Brain microvascular endothelial cell (primary cell): ENCODE results near the gene DRC7.

ENCODE experiments used
- DNase-seq: peaks from one replicate; pipeline ENCODE4 v3.0.0-alpha.2; 2020
- H3K27ac ChIP-seq: fragments of 250-450 bp; sonication (Bioruptor Pico); 2 replicates; pipeline ENCODE4 v1.5.1; 2020; ENCODE audit warnings: mild to moderate bottlenecking, moderate library complexity
- H3K27me3 ChIP-seq: fragments of 250-450 bp; sonication (Bioruptor Pico); replicated peaks from 2 replicates; pipeline ENCODE4 v1.5.1; 2020; ENCODE audit warnings: mild to moderate bottlenecking
- H3K36me3 ChIP-seq: fragments of 250-450 bp; sonication (Bioruptor Pico); replicated peaks from 2 replicates; pipeline ENCODE4 v1.5.1; 2020; ENCODE audit warnings: mild to moderate bottlenecking
- H3K4me3 ChIP-seq: 2 replicates; pipeline ENCODE4 v1.5.1; 2011; ENCODE audit warnings: low read depth, mild to moderate bottlenecking, control low read depth, low read length, moderate library complexity
- in situ Hi-C: cut with HindIII; loops from 2 replicates; pipeline ENCODE4 v1.10.0; 2017; ENCODE audit warnings: low sequenced_read_pairs, low pct_ligation_motif_present
- TF ChIP-seq, protein P1 (sequence below): IDR thresholded peaks from 2 replicates; pipeline ENCODE4 v1.5.1; 2011; ENCODE audit warnings: low read depth, mild to moderate bottlenecking, moderate library complexity, low read length, control low read depth, inconsistent platforms; ENCODE audit errors: missing control alignments

The DRC7 gene

DNA sequence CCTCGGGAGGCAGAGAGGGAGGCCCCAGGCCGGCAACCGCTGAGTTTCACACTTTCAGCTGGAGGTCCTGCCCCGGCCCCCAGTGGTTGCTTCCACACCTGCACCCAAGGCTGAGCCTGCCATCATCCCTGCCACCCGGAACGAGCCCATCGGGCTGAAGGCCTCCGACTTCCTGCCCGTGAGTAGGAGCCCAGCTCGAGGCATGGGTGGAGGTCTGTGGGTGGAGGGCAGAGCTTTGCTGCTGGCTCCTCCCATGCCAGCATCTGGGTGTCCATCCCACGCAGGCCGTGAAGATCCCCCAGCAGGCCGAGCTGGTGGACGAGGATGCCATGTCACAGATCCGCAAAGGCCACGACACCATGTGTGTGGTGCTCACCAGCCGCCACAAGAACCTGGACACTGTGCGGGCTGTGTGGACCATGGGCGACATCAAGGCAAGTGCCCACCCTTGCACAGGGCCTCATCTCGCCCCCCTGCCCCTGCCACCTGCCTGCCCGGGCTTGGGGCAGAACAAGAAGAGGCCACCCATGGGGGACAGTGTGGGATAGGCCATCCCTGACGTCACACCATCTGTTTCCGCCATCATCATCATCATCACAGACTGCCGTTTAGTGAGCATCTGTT, 60.6 kb downstream of the DRC7 start:
- TF ChIP-seq, protein P1, sequence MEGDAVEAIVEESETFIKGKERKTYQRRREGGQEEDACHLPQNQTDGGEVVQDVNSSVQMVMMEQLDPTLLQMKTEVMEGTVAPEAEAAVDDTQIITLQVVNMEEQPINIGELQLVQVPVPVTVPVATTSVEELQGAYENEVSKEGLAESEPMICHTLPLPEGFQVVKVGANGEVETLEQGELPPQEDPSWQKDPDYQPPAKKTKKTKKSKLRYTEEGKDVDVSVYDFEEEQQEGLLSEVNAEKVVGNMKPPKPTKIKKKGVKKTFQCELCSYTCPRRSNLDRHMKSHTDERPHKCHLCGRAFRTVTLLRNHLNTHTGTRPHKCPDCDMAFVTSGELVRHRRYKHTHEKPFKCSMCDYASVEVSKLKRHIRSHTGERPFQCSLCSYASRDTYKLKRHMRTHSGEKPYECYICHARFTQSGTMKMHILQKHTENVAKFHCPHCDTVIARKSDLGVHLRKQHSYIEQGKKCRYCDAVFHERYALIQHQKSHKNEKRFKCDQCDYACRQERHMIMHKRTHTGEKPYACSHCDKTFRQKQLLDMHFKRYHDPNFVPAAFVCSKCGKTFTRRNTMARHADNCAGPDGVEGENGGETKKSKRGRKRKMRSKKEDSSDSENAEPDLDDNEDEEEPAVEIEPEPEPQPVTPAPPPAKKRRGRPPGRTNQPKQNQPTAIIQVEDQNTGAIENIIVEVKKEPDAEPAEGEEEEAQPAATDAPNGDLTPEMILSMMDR = peak; percentile 34
- in situ Hi-C loops = no loop called here
- DNase-seq = no peak
- no peaks in the 10 kb centered on the region for H3K27me3 ChIP-seq
- no peak overlapping the region for H3K27ac ChIP-seq
- H3K36me3 ChIP-seq = peaks cover 39% of the 10 kb centered on the region
- no peak overlapping the region for H3K4me3 ChIP-seq

DNA sequence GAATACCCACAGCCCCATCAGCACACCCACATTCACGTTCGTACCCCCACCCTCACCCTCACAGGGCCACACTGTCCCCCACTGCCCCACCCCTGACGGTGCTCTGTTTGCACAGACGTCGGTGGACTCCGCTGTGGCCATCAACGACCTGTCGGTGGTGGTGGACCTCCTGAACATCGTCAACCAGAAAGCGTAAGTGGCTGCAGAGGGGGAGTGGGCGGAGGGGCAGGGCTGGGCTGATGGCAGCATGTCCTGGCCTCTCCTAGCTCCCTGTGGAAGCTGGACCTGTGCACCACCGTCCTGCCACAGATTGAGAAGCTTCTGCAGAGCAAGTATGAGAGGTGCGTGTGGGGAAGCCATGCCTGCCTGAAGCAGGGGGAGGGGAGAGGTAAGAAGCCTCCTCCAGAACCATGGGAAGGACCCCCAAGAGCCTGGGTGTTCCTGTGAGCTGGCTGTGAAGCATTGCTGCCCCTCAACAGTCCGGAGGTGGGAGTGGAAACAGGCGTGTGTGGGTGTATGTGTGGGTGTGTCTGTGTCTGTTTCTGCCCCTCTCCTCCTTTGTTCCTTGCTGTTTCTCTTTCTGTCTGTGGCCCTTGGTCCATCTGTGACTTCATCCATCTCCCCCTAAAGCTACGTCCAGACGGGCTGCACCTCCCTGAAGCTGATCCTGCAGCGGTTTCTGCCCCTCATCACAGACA, 61.3 kb downstream of the DRC7 start:
- in situ Hi-C loops = no loop called here
- TF ChIP-seq, protein P1 = no peak
- H3K27me3 ChIP-seq = no peaks in the 10 kb centered on the region
- peaks cover 46% of the 10 kb centered on the region for H3K36me3 ChIP-seq
- no peak overlapping the region for H3K4me3 ChIP-seq
- no peak overlapping the region for H3K27ac ChIP-seq
- no peak for DNase-seq

DNA sequence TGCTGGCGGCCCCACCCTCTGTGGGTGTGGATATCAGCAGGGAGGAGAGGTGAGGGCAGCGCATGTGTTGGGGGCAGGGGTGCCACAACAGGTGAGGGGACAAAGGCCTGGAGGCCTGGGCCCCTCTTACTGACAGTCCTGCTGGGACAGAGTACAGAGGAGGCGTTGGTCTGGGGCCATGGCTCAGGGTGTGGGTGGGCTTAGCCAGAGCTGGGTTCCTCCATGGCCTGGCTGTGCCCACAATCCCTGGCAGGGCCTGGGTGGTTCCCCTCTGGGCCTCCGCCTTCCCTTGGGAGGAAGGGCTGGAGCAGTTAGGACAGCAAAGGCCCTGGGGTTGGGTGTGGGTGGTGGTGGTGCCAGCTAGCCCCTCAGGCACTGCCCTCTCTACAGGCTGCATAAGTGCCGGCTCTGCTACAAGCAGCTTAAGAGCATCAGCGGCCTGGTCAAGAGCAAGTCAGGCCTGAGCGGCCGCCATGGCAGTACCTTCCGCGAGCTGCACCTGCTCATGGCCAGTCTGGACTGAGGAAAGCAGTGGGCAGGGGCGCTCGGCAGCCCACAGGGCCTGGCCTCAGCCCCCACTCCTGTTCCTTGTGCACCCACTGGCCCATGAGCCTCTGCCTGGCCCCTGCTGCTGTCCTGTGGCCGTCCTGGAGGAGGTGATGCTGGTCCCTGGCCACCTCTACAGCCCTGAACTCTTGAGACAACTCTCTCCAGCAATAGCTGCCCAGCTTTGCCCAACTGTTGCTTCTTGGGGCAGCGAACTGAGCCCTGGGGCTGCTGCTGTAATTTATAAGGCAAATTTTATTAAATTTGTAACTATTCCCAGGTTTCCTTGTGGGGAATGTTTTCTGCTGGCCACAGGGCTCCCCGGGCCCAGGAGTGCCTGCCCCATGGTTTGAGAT, 62.1 kb downstream of the DRC7 start:
- DNase-seq = no peak
- no peak overlapping the region for H3K4me3 ChIP-seq
- no peaks in the 10 kb centered on the region for H3K27me3 ChIP-seq
- TF ChIP-seq, protein P1 = no peak
- no peak overlapping the region for H3K27ac ChIP-seq
- peaks cover 54% of the 10 kb centered on the region for H3K36me3 ChIP-seq
- in situ Hi-C loops = no loop called here

DNA sequence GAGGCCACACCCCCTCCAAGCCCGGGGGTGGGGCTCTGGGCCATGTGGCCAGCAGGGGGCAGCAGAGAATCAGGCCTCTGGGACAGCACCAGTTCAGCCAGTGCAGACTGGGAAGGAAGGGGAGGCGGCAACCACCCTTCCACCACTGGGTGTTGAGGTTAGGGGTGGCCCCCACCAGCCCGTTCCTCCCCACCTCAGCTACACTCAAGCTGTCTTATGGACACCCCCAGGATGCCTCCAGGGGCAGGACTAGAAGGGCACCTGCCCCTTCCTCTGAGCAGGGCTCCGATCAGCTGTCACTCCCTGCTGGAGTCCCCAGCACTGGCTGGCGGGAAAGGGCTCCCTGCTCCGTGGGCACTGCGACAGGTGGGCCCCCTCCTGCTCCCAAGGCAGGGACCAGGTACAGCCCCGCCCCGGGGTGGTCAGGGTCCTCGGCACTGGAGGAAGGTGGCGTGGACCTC, 62.8 kb downstream of the DRC7 start:
- H3K36me3 ChIP-seq = peaks cover 56% of the 10 kb centered on the region
- TF ChIP-seq, protein P1 = peak; percentile 98
- H3K27ac ChIP-seq = no peak overlapping the region
- H3K27me3 ChIP-seq = no peaks in the 10 kb centered on the region
- in situ Hi-C loops = no loop called here
- DNase-seq = peak; percentile 75
- H3K4me3 ChIP-seq = no peak overlapping the region

DNA sequence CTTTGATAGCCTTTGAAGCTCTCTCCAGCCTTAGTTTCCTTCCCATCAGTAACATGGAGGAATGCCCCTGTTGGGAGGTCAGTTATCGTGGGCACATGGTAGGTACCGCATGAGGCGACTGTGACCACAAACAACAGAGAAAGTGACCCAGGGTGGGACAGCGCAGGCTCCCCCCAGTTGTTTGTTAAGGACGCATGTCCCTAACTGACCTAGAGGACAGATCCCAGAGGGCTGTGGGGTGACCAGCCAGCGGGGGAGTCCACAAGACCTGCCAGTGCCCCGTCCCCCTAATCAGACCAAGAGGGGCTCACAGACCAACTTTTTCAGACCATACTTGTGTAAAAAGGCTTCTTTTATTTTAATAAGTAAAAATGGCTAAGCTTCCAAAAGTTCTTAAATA, 63.3 kb downstream of the DRC7 start:
- no peak overlapping the region for H3K4me3 ChIP-seq
- in situ Hi-C loops = no loop called here

More for the DNA sequence above, 63.3 kb downstream of the DRC7 start:
- no peak for DNase-seq
- TF ChIP-seq, protein P1 = no peak
- no peaks in the 10 kb centered on the region for H3K27me3 ChIP-seq
- no peak overlapping the region for H3K27ac ChIP-seq
- H3K36me3 ChIP-seq = peaks cover 56% of the 10 kb centered on the region
